Osteocyte (in vitro differentiated cells): Measurements from ENCODE around the gene HSPA1A. TPM values are rescaled to one million over a fixed set of nuclear protein-coding genes. Genes with fewer than 3 reads are reported as not detected.
"Not testable (repeated sequence)": the region's sequence is repeated elsewhere in the genome, so short reads cannot be mapped to it uniquely, and the experiment has no call there.

Experiments
- DNase-seq: peaks from one replicate; pipeline ENCODE4 v3.0.0; 2021; ENCODE audit warnings: mixed read lengths; ENCODE audit not compliant: unreplicated experiment; ENCODE audit errors: extremely low spot score
- H3K27ac Mint-ChIP-seq: one replicate; pipeline ENCODE4 v1.8.0; 2021; ENCODE audit warnings: mild to moderate bottlenecking, mixed read lengths; ENCODE audit not compliant: unreplicated experiment
- H3K27me3 Mint-ChIP-seq: one replicate; pipeline ENCODE4 v1.8.0; 2021; ENCODE audit warnings: mixed read lengths; ENCODE audit not compliant: unreplicated experiment
- H3K36me3 Mint-ChIP-seq: one replicate; pipeline ENCODE4 v1.8.0; 2021; ENCODE audit warnings: mixed read lengths; ENCODE audit not compliant: unreplicated experiment
- H3K4me1 Mint-ChIP-seq: one replicate; pipeline ENCODE4 v1.8.0; 2021; ENCODE audit warnings: mixed read lengths; ENCODE audit not compliant: unreplicated experiment
- H3K4me3 Mint-ChIP-seq: one replicate; pipeline ENCODE4 v1.8.0; 2021; ENCODE audit warnings: mild to moderate bottlenecking, moderate library complexity, mixed read lengths; ENCODE audit not compliant: unreplicated experiment
- H3K9me3 Mint-ChIP-seq: one replicate; pipeline ENCODE4 v1.8.0; 2021; ENCODE audit warnings: mixed read lengths; ENCODE audit not compliant: unreplicated experiment
- CTCF ChIP-seq: fragments of 200-600 bp; sonication (generic); IDR thresholded peaks from 2 replicates; pipeline ENCODE4 v1.5.0; 2021; ENCODE audit warnings: antibody characterized with exemption, mild to moderate bottlenecking, moderate library complexity
- total RNA-seq: library from RNA; stranded (reverse); gene quantifications from 2 replicates; pipeline ENCODE4 v1.2.1, GENCODE V29; 2021

Gene HSPA1A
- total RNA-seq, 1 donor from 2014 or later: 24.8 TPM

- Mint-ChIP-seq H3K27ac (no peak overlapping the region), H3K4me3 (no peak overlapping the region), H3K36me3 (peaks cover 30% of the 10 kb centered on the region), H3K4me1 (peaks cover 19% of the 10 kb centered on the region), H3K9me3 (no peaks in the 10 kb centered on the region), H3K27me3 (no peaks in the 10 kb centered on the region)
- no peak for TF ChIP-seq CTCF
- no peak for DNase-seq
Observed at GRCh38 chr6:31859923-31860322, 44.6 kb downstream of the HSPA1A start.

GRCh38 chr6:31860349-31860748 lies 45.0 kb downstream of the HSPA1A start:
- Mint-ChIP-seq H3K4me1 (peaks cover 19% of the 10 kb centered on the region), H3K36me3 (peaks cover 30% of the 10 kb centered on the region), H3K27me3 (no peaks in the 10 kb centered on the region), H3K4me3 (no peak overlapping the region), H3K9me3 (no peaks in the 10 kb centered on the region), H3K27ac (no peak overlapping the region)
- DNase-seq: no peak
- TF ChIP-seq CTCF: no peak

- peak overlapping the region; percentile 97 for H3K4me3 Mint-ChIP-seq
- no peaks in the 10 kb centered on the region for H3K27me3 Mint-ChIP-seq
- H3K9me3 Mint-ChIP-seq: no peaks in the 10 kb centered on the region
- TF ChIP-seq CTCF: no peak
- peaks cover 30% of the 10 kb centered on the region for H3K36me3 Mint-ChIP-seq
- peaks cover 19% of the 10 kb centered on the region for H3K4me1 Mint-ChIP-seq
- H3K27ac Mint-ChIP-seq: no peak overlapping the region
- no peak for DNase-seq
Observed at GRCh38 chr6:31861150-31861549, 45.8 kb downstream of the HSPA1A start.

GRCh38 chr6:31861919-31862343 lies 46.6 kb downstream of the HSPA1A start:
- H3K4me1 Mint-ChIP-seq: peaks cover 19% of the 10 kb centered on the region
- no peak for TF ChIP-seq CTCF
- no peaks in the 10 kb centered on the region for H3K9me3 Mint-ChIP-seq
- H3K36me3 Mint-ChIP-seq: peaks cover 28% of the 10 kb centered on the region
- DNase-seq: no peak
- H3K27me3 Mint-ChIP-seq: no peaks in the 10 kb centered on the region
- H3K27ac Mint-ChIP-seq: peak overlapping the region; percentile 97
- peak overlapping the region; percentile 97 for H3K4me3 Mint-ChIP-seq

GRCh38 chr6:31862344-31863235 lies 47.2 kb downstream of the HSPA1A start, which contains the start of gene NEU1:
TSS of gene NEU1 (minus strand) at chr6:31862821. CDS start at chr6:31862776, 45 bp downstream.
- DNase-seq: peak; percentile 100
- H3K27ac Mint-ChIP-seq: peak within 1 kb of the TSS; percentile 97
- H3K36me3 Mint-ChIP-seq: peaks cover 24% of the 10 kb centered on the region
- peak within 1 kb of the TSS; percentile 97 for H3K4me3 Mint-ChIP-seq
- H3K9me3 Mint-ChIP-seq: no peaks in the 10 kb centered on the region
- TF ChIP-seq CTCF: no peak
- H3K4me1 Mint-ChIP-seq: peaks cover 19% of the 10 kb centered on the region
- H3K27me3 Mint-ChIP-seq: no peaks in the 10 kb centered on the region

- not testable (repeated sequence) for DNase-seq, H3K9me3 Mint-ChIP-seq, H3K27me3 Mint-ChIP-seq
- Mint-ChIP-seq H3K4me1 (peaks cover 19% of the 10 kb centered on the region), H3K4me3 (peak overlapping the region; percentile 97), H3K36me3 (peaks cover 15% of the 10 kb centered on the region), H3K27ac (peak overlapping the region; percentile 97)
Observed at GRCh38 chr6:31864123-31864562, 48.8 kb downstream of the HSPA1A start.
